ENCODE results near the gene POLL.

POLL gene

DNA sequence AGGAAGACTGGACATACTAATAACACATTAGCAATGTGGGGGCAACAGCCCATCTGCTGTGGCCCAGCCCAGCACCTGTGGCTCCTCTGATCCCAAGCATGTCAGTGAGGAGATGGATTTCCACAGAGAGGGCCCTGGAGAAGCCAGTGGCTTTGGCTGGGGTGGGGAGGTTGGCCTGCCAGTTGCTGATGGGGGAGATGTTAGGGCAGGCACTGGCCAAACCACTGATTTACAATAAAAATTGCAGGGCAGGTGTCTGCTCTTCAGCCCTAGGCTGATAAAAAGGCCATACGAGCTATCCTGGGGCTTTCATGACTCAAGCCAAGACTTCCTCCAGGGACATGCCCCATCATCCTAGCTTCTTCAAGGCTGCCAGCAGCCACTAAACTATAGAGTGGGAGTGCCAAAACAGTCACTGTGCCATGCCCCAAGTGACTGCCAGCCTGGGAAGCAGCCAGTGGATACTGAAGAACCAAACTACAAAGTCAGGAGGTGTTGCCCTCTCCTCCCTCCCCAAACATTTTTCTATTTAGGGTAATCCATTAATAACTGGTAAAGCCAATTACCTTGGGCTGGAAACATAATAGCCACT lies 37.9 kb upstream of the POLL start:
- no peak overlapping the region for H2BK120ac ChIP-seq (ENCODE audit: low read depth, low read length)
- no peak overlapping the region for H3K9ac ChIP-seq (ENCODE audit: low read length)
- no peak overlapping the region for H3K4ac ChIP-seq (ENCODE audit: low read depth, low read length)
- H3K27ac ChIP-seq (ENCODE audit: low read depth, low read length) = no peak overlapping the region
- H3K79me2 ChIP-seq (ENCODE audit: control insufficient read depth, insufficient read depth, low read length) = no peaks in the 10 kb centered on the region
- H4K8ac ChIP-seq (ENCODE audit: low read depth, low read length) = no peak overlapping the region
- H3K56ac ChIP-seq (ENCODE audit: low read length) = no peak overlapping the region
- H3K36me3 ChIP-seq (ENCODE audit: control insufficient read depth, insufficient read depth, low read length) = no peaks in the 10 kb centered on the region
- no peak overlapping the region for H3K18ac ChIP-seq (ENCODE audit: low read length)
- H3K4me3 ChIP-seq (ENCODE audit: low read length) = no peak overlapping the region
- no peak overlapping the region for H3K23ac ChIP-seq (ENCODE audit: low read length)
- H3K4me1 ChIP-seq (ENCODE audit: control insufficient read depth, low read depth, low read length) = peaks cover 6% of the 10 kb centered on the region
- no peak overlapping the region for H2BK5ac ChIP-seq (ENCODE audit: low read length)
- H3K27me3 ChIP-seq (ENCODE audit: insufficient read depth, low read length, poor library complexity) = no peaks in the 10 kb centered on the region
- H3K79me1 ChIP-seq (ENCODE audit: low read length) = peaks cover 2% of the 10 kb centered on the region
- no peak overlapping the region for H4K5ac ChIP-seq (ENCODE audit: low read length)
- no peak overlapping the region for H2AK5ac ChIP-seq (ENCODE audit: low read length)
- no peak overlapping the region for H2BK15ac ChIP-seq (replicated peaks; ENCODE audit: low read depth)
- no peak for DNase-seq
- no peak overlapping the region for H3K4me2 ChIP-seq (ENCODE audit: low read length)
- WGBS (ENCODE audit: extremely low coverage, insufficient coverage, low lambda C conversion rate) = no CpG with 5 or more reads among the region's 1 CpG

DNA sequence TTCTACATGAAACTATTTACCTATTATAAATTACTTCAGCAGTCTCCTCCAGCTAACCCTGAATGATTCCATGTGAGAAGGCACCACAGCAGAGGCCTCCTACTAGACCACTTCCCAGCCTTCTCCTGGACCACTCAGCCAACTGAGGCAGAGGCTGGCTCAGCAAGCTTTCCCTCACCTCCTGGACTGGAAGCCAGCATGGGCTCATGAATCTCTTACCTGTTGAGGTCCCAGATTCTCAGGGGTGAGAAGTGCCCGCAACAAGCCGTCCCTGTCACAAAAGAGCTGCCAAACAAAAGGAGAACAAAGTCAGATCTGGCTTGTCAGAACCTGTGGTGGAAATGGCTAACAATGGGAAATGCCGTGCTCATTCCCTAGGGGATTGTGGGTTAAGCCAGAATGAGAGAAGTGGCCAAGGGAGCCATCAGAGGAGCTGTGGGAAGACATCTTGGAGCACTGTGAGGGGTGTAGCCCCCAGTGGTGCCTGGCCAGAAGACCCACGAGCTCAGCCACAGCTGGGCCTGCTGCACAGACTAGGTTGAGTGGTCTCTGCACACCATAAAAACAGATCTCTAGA lies 36.6 kb upstream of the POLL start:
- no CpG with 5 or more reads among the region's 4 CpGs for WGBS (ENCODE audit: extremely low coverage, insufficient coverage, low lambda C conversion rate)
- H3K27me3 ChIP-seq (ENCODE audit: insufficient read depth, low read length, poor library complexity) = no peaks in the 10 kb centered on the region
- no peak overlapping the region for H2BK120ac ChIP-seq (ENCODE audit: low read depth, low read length)

GRCh38 chr10:101623528-101623927 lies 35.5 kb upstream of the POLL start:
- no peak overlapping the region for H3K4ac ChIP-seq (ENCODE audit: low read depth, low read length)
- no peak overlapping the region for H2BK15ac ChIP-seq (replicated peaks; ENCODE audit: low read depth)
- no peaks in the 10 kb centered on the region for H3K36me3 ChIP-seq (ENCODE audit: control insufficient read depth, insufficient read depth, low read length)
- H3K27me3 ChIP-seq (ENCODE audit: insufficient read depth, low read length, poor library complexity) = no peaks in the 10 kb centered on the region
- DNase-seq = no peak
- H2AK5ac ChIP-seq (ENCODE audit: low read length) = no peak overlapping the region
- H3K79me1 ChIP-seq (ENCODE audit: low read length) = no peaks in the 10 kb centered on the region
- no peak overlapping the region for H2BK5ac ChIP-seq (ENCODE audit: low read length)
- H3K18ac ChIP-seq (ENCODE audit: low read length) = no peak overlapping the region
- no peak overlapping the region for H4K8ac ChIP-seq (ENCODE audit: low read depth, low read length)
- H3K79me2 ChIP-seq (ENCODE audit: control insufficient read depth, insufficient read depth, low read length) = no peaks in the 10 kb centered on the region
- no peak overlapping the region for H4K5ac ChIP-seq (ENCODE audit: low read length)
- no CpG with 5 or more reads among the region's 1 CpG for WGBS (ENCODE audit: extremely low coverage, insufficient coverage, low lambda C conversion rate)
- H3K23ac ChIP-seq (ENCODE audit: low read length) = no peak overlapping the region
- H3K9ac ChIP-seq (ENCODE audit: low read length) = no peak overlapping the region
- H3K4me2 ChIP-seq (ENCODE audit: low read length) = no peak overlapping the region
- no peaks in the 10 kb centered on the region for H3K4me1 ChIP-seq (ENCODE audit: control insufficient read depth, low read depth, low read length)
- no peak overlapping the region for H3K4me3 ChIP-seq (ENCODE audit: low read length)
- no peak overlapping the region for H3K27ac ChIP-seq (ENCODE audit: low read depth, low read length)
- H3K56ac ChIP-seq (ENCODE audit: low read length) = no peak overlapping the region
- H2BK120ac ChIP-seq (ENCODE audit: low read depth, low read length) = no peak overlapping the region

More for the DNA sequence above, 36.6 kb upstream of the POLL start:
- Histone ChIP-seq H3K23ac (ENCODE audit: low read length) (no peak overlapping the region), H3K36me3 (ENCODE audit: control insufficient read depth, insufficient read depth, low read length) (no peaks in the 10 kb centered on the region), H4K8ac (ENCODE audit: low read depth, low read length) (no peak overlapping the region), H3K27ac (ENCODE audit: low read depth, low read length) (no peak overlapping the region), H2BK15ac (replicated peaks; ENCODE audit: low read depth) (no peak overlapping the region), H3K9ac (ENCODE audit: low read length) (no peak overlapping the region), H3K79me1 (ENCODE audit: low read length) (no peaks in the 10 kb centered on the region), H2AK5ac (ENCODE audit: low read length) (no peak overlapping the region), H3K79me2 (ENCODE audit: control insufficient read depth, insufficient read depth, low read length) (no peaks in the 10 kb centered on the region), H3K18ac (ENCODE audit: low read length) (no peak overlapping the region), H3K4me2 (ENCODE audit: low read length) (no peak overlapping the region), H3K4me1 (ENCODE audit: control insufficient read depth, low read depth, low read length) (no peaks in the 10 kb centered on the region), H3K4ac (ENCODE audit: low read depth, low read length) (no peak overlapping the region), H4K5ac (ENCODE audit: low read length) (no peak overlapping the region), H2BK5ac (ENCODE audit: low read length) (no peak overlapping the region), H3K4me3 (ENCODE audit: low read length) (no peak overlapping the region), H3K56ac (ENCODE audit: low read length) (no peak overlapping the region)
- no peak for DNase-seq

DNA sequence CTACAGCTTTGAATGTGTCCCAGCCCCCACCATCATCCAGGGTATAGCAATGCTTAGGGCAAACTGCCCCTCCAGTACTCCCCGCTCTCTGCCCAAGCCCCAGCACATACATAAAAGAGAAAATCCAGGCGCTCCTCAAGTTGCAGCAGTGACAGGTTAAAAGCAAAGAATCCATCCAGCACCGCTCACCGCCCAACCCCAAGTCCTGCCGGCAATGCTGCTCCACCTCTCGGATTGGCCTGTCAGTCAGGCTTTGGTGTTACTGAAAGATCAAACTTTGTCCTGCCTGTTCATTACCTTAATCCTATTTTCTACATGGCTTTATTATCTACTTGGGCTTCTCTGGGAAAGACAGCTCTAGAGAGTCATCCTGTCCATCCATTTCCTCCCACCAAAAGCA lies 31.9 kb upstream of the POLL start:
- Histone ChIP-seq H3K27me3 (ENCODE audit: insufficient read depth, low read length, poor library complexity) (no peaks in the 10 kb centered on the region), H3K36me3 (ENCODE audit: control insufficient read depth, insufficient read depth, low read length) (no peaks in the 10 kb centered on the region), H3K9ac (ENCODE audit: low read length) (no peak overlapping the region), H3K4me1 (ENCODE audit: control insufficient read depth, low read depth, low read length) (peaks cover 4% of the 10 kb centered on the region), H3K4me3 (ENCODE audit: low read length) (no peak overlapping the region), H3K4ac (ENCODE audit: low read depth, low read length) (no peak overlapping the region), H3K79me1 (ENCODE audit: low read length) (no peaks in the 10 kb centered on the region), H3K4me2 (ENCODE audit: low read length) (no peak overlapping the region), H3K27ac (ENCODE audit: low read depth, low read length) (no peak overlapping the region), H3K23ac (ENCODE audit: low read length) (no peak overlapping the region), H4K5ac (ENCODE audit: low read length) (no peak overlapping the region), H3K56ac (ENCODE audit: low read length) (no peak overlapping the region), H2BK120ac (ENCODE audit: low read depth, low read length) (no peak overlapping the region), H2BK5ac (ENCODE audit: low read length) (no peak overlapping the region), H2BK15ac (replicated peaks; ENCODE audit: low read depth) (no peak overlapping the region), H3K79me2 (ENCODE audit: control insufficient read depth, insufficient read depth, low read length) (no peaks in the 10 kb centered on the region), H2AK5ac (ENCODE audit: low read length) (no peak overlapping the region), H3K18ac (ENCODE audit: low read length) (no peak overlapping the region), H4K8ac (ENCODE audit: low read depth, low read length) (no peak overlapping the region)
- no CpG with 5 or more reads among the region's 6 CpGs for WGBS (ENCODE audit: extremely low coverage, insufficient coverage, low lambda C conversion rate)
- no peak for DNase-seq

DNA sequence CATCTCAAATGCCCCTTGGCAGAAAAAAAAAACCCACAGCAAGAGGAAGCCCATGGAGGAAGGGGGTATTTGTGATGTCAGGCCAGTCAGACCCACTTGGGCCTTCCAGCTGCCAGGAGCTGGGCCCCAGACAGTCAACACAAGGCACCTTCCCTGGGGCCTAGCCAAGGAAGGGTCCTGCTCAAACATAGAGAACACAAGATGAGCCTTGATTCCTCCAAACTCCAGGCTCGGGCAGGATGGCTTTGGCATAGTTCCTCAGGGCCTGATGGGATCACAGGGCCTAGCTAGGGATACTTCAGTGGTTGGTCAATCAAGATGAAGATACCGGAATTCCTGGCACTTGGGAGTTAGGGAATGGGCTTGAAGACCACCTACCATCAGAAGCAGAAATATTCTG lies 30.8 kb upstream of the POLL start:
- Histone ChIP-seq H4K8ac (ENCODE audit: low read depth, low read length) (no peak overlapping the region), H3K4me1 (ENCODE audit: control insufficient read depth, low read depth, low read length) (peaks cover 10% of the 10 kb centered on the region), H2BK15ac (replicated peaks; ENCODE audit: low read depth) (no peak overlapping the region), H2AK5ac (ENCODE audit: low read length) (no peak overlapping the region), H3K56ac (ENCODE audit: low read length) (no peak overlapping the region), H4K5ac (ENCODE audit: low read length) (no peak overlapping the region), H3K4me3 (ENCODE audit: low read length) (no peak overlapping the region), H3K4me2 (ENCODE audit: low read length) (no peak overlapping the region), H2BK120ac (ENCODE audit: low read depth, low read length) (no peak overlapping the region), H3K9ac (ENCODE audit: low read length) (no peak overlapping the region), H2BK5ac (ENCODE audit: low read length) (no peak overlapping the region), H3K27ac (ENCODE audit: low read depth, low read length) (no peak overlapping the region), H3K79me1 (ENCODE audit: low read length) (no peaks in the 10 kb centered on the region), H3K23ac (ENCODE audit: low read length) (no peak overlapping the region), H3K79me2 (ENCODE audit: control insufficient read depth, insufficient read depth, low read length) (no peaks in the 10 kb centered on the region), H3K4ac (ENCODE audit: low read depth, low read length) (no peak overlapping the region), H3K27me3 (ENCODE audit: insufficient read depth, low read length, poor library complexity) (no peaks in the 10 kb centered on the region), H3K18ac (ENCODE audit: low read length) (no peak overlapping the region), H3K36me3 (ENCODE audit: control insufficient read depth, insufficient read depth, low read length) (no peaks in the 10 kb centered on the region)
- WGBS (ENCODE audit: extremely low coverage, insufficient coverage, low lambda C conversion rate) = no CpG with 5 or more reads among the region's 2 CpGs
- no peak for DNase-seq

Data from mesendoderm (in vitro differentiated cells).